ENCODE data around the gene PFKFB2. TPM values are rescaled to one million over a fixed set of nuclear protein-coding genes. Genes with fewer than 3 reads are reported as not detected.

The PFKFB2 gene
- total and polyA plus RNA-seq, 8 donors = 4.4 to 28.5 (median 10.4) TPM

DNA sequence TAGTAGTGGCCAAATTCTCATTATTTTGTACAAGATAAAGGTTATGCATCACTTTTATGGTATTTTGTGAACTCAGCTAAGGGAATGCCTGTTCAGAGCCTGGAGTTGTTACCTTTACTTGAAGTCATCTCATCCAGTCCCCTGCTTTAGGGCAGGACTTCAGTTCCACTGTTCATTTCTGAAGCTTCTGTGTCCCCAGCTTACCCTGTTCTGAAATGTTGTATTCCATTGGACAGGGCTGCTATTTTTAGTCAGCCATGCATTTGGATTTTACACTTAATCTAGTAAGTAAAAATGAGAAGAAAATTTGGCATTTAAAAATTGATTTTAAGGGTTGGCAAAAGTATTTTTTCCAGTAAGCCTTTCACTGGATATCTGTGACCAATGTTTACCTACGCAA lies 23.9 kb downstream of the PFKFB2 start:
- Histone ChIP-seq H3K27ac (no peak overlapping the region), H3K4me1 (no peaks in the 10 kb centered on the region), H3K36me3 (no peaks in the 10 kb centered on the region), H3K9me3 (no peaks in the 10 kb centered on the region), H3K27me3 (no peaks in the 10 kb centered on the region), H3K4me3 (no peak overlapping the region)
- DNase-seq = no peak
- 92 to 95% methylated on average over 1 of the region's 1 CpG for WGBS, 2 donors
- no peak for TF ChIP-seq CTCF (IDR thresholded peaks at IDR 0.05)
- no peak for FAIRE-seq
- intact Hi-C loops (cut with DNase I) = no loop called here
- ATAC-seq = no peak

- no peak overlapping the region for H3K4me3 ChIP-seq
- FAIRE-seq = peak; percentile 95
- WGBS, 2 donors = 25 to 29% methylated on average over 6 of the region's 6 CpGs
- H3K27me3 ChIP-seq = no peaks in the 10 kb centered on the region
- intact Hi-C loops (cut with DNase I) = no loop called here
- peak; percentile 92 to 100 (median 98) for ATAC-seq
- no peaks in the 10 kb centered on the region for H3K4me1 ChIP-seq
- no peaks in the 10 kb centered on the region for H3K36me3 ChIP-seq
- TF ChIP-seq CTCF (IDR thresholded peaks at IDR 0.05) = peak; percentile 75 to 85 (median 82)
- H3K9me3 ChIP-seq = no peaks in the 10 kb centered on the region
- peak in 3 of 6 donors; percentile 51 to 79 (median 60) for DNase-seq
- H3K27ac ChIP-seq = no peak overlapping the region
Observed at GRCh38 chr1:207077470-207078377, 24.6 kb downstream of the PFKFB2 start.

GRCh38 chr1:207078578-207079132 lies 25.6 kb downstream of the PFKFB2 start:
- no peak overlapping the region for H3K27ac ChIP-seq
- TF ChIP-seq CTCF (IDR thresholded peaks at IDR 0.05) = no peak
- no peaks in the 10 kb centered on the region for H3K36me3 ChIP-seq
- ATAC-seq (no peak), DNase-seq (no peak), FAIRE-seq (no peak)
- no peaks in the 10 kb centered on the region for H3K9me3 ChIP-seq
- H3K4me3 ChIP-seq = no peak overlapping the region
- H3K27me3 ChIP-seq = no peaks in the 10 kb centered on the region
- intact Hi-C loops (cut with DNase I) = no loop called here
- no peaks in the 10 kb centered on the region for H3K4me1 ChIP-seq
- 73% methylated on average over 11 of the region's 11 CpGs for WGBS, 2 donors

DNA sequence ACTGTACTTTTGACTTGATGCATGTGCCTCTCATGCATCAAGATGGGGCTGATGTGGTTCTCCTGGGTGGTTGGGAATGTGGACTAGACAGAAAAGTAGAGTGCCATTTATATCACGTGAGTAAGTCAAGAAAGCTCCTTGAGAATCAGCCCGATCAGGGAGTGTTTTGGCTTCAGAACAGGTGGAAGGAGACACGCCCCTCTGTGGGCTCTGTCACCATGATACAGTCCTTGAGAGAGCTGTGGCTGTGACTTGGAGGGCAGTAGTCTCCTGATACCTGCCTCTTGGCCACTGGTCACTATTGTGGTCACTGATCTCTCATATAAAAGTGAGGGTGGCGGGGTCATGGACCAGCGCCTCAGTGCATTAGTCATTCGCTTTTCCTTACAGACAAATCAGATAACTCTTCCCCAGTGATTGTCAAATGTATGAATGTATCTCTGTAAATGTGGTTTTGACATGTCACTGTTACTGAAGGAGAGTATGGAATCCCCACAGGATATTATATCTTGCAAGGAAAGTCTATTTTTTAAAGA lies 26.7 kb downstream of the PFKFB2 start:
- no peak overlapping the region for H3K4me3 ChIP-seq
- WGBS, 2 donors = 83 to 85% methylated on average over 6 of the region's 6 CpGs
- ATAC-seq (no peak), DNase-seq (no peak), FAIRE-seq (no peak)
- no peak for TF ChIP-seq CTCF (IDR thresholded peaks at IDR 0.05)
- no peaks in the 10 kb centered on the region for H3K27me3 ChIP-seq
- intact Hi-C loops (cut with DNase I) = loop anchor here in 1 of 3 donors (10.0 kb wide), 2 partner anchors 245 to 325 kb away; partner anchors contain the start of gene CD55
- peaks cover 0 to under 1% (median 0%) of the 10 kb centered on the region in 3 donors for H3K4me1 ChIP-seq
- H3K36me3 ChIP-seq = no peaks in the 10 kb centered on the region
- no peak overlapping the region for H3K27ac ChIP-seq
- no peaks in the 10 kb centered on the region for H3K9me3 ChIP-seq

Data from pancreas (tissue), 10 donors.